ENCODE results near the gene GNL2.

GNL2 gene

DNA sequence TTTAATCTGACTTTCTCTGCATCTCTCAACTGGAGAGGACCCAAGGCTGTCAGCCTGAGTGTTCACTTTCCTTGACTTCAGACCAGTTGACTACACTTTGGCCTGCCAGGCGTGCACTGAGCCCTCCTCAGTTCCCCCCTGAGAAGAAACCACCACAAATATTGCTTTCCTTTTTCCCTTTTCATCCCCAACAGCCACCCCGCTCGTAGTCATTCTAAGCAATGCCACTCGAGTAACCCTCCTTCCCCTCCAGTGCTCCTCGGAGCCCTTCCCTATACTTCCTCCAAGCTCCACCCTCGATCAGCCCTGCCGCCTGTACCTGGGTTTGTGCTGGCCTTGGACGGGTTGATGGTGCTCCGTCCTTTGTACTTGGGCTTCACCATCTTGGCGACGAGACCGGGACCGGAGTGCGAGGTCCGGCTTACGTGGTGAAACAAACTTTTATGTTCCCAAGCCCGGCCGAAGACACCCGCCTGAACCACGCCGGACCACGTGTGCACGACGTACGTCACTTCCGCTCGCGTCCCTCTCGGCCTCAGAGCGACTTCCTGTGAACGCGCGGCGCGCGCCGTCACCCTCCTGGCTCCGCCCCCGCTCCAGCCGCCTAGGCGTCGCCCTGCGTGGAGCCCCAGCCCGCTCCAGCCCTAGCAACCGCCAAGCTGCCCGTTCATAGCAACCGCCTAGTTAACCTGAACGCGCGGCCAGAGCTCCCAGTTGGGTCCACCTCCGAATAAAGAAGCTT is at the start of gene GNL2:
TSS of gene GNL2 (minus strand) at position 498 of the 742 bp plus-strand sequence. CDS start at position 383, 115 bp downstream.
- DNase-seq (ENCODE audit: low read depth), result peak; percentile 90

DNA sequence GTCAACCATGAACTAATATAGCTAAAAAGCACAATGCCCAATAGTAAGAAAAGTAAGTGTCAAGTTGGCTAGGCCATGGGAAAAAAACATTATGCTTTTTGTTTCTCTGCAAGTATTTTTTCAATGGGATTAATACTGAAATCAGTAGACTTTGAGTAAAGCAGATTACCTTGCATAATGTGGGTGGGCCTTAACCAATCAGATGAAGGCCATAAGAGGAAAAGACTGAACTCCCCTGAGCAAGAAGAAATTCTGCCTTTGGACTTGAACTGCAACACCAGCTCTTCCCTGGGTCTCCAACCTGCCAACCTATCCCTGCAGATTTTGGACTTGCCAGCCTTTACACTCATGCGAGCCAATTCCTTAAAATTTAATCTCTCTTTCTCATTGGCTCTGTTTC is 45.3 kb upstream of the GNL2 start:
- DNase-seq (ENCODE audit: low read depth), result no peak

DNA sequence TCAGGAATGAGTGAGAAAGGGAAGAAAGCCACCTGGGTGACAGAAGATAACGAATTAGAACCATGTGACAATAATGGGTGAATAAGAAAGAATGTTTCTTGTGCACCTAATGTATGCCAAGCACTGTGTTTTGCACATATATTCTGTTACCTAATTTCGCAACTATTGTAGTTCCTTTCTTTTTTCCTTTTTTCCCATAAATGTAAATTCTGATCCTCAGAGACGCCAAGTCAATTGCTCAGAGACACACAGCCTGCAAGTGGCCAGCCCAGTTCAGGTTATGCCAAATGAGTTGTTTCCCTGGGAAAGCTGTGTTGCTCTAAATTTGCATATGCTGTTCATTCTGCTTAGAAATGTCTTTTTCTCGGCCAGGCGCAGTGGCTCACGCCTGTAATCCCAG is 40.7 kb upstream of the GNL2 start:
- no peak for DNase-seq (ENCODE audit: low read depth)

DNA sequence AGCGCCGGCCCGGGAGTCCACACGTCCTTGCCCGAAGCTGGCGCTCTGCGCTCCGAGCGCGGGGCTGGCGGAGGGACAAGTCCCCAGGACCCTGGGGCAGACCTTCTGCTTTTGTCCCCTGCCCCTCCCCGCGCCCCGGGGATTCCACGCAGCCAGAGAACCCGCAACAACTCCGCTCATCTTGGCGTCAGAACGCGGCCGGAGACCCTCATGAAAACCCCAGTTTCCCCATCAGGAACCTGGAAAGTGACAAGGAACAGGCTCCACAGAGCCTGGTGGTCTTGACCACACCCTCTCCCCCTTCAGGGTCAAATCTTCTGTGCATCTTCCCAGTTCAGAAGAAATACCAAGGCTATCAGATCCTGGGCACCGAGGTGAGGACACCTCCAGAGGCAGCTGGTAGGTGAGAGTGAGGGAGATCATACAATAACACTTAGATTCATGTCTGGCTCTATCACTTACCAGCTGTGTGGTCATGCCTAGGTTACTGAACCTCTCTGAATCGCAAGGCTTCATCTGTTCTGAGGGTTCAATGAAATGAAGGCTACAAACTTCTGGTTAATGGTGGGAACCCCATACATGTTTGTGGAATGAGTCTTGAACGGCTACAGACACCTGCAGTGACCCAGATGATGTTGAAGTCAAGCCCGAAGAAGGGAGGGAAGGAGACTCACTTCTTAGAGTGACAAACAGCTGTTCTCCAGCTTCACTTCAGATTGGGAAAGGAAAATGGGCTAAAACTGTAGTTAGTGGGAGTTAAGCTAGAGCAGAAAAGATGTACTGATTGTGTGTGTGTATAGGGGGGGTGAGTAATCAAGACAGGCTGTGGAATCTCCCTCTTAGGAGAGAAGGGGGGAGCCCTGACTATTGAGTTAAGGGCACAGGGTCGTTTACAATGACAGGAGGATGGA is 39.5 kb upstream of the GNL2 start:
- no peak for DNase-seq (ENCODE audit: low read depth)

DNA sequence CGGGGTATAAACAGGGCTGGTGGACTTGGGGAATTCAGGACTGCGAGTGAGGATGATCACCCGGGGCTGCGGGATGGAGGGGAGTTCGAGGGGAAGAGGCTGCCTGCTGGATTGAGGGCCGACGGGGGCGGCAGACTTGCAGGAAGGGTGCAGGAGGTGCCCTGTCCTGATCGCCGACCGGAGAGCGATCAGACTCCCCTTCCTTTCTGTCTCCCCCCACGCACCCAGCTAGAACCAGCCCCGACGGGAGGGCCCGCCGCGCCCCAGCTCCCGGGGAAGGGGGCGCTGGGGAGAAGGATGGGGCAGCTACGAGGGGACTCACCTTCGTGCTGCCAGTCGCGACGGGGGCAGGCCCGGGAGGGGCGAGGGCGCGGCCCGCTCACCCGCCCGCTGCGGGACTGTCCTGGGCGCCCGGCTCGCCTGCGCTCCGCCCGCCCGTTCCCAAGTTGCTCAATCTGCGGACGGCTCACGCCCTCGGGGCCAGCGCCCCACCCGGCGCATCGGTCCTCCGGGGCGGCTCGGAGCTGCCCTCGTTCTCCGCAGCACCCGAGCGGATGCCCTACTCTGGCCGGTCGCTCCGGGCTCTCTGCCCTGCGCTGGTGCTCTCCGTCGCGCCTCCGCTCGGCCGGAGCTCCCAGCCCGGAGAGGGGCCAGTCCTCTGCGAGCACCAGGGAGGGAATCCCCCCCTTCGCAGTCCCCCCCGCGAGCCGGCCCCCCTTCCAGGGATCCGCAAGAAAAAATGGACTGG is 38.7 kb upstream of the GNL2 start, which contains the start of gene RSPO1:
TSS of gene RSPO1 (minus strand) at position 649 of the 748 bp plus-strand sequence. CDS start 5,231 bp downstream, outside the sequence.
- DNase-seq (ENCODE audit: low read depth), result no peak

DNA sequence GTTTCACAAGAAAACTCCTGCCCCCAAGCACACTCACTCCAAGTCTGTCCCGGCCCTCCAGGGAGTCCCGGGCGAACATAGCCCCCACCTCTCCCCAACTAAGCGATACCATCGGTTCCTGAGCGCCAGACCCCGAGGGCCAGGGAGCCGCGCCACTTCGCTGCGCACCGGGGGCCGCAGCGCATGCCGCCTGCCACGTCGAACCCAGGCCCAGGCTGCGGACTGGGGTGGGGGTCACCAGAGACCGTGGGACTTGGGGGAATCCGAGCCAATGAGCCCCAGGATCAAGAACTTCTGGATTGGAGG is 38.2 kb upstream of the GNL2 start:
- DNase-seq (ENCODE audit: low read depth), result no peak

DNA sequence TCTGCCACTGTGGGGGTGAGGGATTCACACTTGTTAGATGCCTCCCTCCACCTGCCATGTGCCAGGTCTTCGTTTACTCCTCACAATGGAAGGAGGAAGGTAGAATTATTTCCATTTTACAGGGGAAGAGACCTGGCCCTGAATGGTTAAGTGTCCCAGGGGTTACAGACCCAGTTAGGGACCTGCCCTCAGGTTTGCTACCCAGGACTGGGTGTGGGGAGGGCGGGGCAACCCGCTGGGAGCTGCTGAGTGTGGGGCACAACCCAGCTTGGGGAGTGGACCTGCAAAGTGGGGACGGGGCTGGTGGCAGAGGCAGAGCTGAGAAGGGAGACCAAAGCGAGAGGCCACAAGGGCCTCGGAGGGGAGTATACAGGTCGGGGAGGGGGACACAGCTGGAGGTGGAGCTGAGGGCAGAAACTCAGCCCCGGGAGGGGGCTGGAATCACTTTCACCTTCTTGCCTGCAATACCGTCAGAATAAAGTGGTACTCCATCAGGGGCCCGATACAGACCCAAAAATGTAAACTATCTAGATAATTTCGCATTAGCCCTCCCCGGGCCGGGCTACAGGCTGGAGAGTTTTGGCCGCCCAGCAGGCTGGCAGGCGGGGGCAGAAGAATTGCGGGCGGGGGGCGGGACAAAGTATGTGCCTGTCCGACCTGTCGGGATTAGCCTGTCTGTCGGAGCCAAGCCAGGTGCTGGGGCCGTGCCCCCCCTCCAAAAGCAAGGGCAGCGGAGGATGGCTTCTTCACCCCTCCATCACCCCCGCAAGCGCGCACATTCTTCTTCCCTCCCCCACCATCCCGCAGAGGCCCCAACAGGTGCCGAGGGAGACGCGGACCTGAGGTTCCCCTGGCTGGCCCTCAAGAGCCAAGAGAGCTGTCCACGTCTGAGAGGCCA is 37.6 kb upstream of the GNL2 start:
- DNase-seq (ENCODE audit: low read depth), result no peak

DNA sequence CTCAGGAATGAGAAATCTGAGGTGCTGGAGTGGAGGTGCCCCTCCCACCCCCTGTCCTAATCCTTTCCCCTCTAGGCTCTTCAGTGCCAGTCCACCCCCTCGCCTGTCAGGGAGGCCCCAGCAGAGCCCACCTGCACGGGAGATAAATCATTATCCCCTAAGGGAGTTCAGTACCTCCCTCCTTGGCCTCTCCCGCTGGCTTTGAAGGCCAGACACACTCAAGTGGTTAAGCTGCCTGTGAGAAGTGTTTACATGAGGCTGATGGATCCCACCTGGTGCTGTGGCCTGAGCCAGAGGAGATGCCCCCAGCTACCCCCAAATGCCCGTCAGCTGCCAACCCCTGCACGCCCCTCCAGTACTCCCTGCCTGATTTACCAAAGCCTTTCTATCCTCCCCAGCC is 35.3 kb upstream of the GNL2 start:
- no peak for DNase-seq (ENCODE audit: low read depth)

DNA sequence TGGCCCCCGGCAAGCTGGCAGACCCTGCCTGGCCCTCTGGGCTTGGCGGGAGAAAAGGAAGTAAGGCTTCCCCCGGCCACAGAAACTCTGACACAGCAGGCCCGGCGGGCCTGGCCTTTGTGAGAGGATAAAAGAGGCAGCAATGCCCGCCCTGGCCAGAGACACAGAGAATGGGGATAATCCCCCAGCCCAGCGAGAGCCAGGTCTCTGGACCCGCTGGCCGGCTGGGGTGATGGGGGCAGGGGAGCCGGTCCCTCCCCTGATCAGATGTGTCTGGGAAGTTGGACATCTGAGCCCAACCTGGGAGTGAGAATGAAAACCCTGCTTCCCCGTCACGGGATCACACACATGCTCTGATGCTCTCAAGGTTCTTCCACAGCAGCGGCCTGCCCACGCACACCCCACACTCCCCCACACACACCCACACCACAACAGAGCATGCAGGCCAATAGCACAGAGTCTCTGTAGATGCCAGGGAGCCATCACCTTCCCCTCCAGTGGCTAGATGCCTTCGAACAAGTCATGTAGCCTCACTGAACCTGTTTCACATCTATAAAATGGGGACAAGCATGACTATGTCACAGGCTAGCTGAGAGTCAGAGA is 34.8 kb upstream of the GNL2 start:
- DNase-seq (ENCODE audit: low read depth), result no peak

DNA sequence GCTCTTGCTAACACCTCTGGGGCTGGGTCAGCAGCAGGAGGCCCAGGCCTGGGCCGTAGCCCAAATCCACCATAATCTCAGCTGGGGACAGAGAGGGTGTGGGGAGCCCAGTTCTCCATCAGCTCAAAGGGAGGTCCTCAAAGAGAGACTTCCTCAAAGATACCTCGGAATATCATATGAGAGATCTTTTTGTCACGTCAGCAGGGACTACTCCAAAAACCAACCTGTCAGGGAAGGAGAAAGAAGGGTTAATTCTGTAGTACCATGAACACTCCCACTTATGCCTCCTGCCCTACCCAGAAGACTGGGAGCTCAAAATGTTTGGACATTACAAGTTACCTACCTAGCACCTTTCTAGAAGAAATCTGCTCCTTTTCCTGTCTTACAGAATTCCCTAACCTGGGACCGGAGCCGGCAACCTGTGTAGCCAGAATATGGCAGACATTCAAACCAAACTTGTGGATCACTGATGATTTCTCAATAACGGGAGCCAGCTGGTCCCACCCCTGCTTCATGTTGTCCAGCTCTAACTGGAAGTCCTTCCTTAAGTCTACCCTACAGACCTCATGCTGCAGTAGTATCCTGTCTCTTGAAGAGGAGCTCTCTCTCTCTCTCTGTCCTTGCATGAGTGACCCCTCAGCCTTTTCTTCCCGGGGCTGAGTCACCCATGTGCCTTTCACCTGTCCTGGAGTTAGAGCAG is 34.1 kb upstream of the GNL2 start:
- DNase-seq (ENCODE audit: low read depth), result no peak

DNA sequence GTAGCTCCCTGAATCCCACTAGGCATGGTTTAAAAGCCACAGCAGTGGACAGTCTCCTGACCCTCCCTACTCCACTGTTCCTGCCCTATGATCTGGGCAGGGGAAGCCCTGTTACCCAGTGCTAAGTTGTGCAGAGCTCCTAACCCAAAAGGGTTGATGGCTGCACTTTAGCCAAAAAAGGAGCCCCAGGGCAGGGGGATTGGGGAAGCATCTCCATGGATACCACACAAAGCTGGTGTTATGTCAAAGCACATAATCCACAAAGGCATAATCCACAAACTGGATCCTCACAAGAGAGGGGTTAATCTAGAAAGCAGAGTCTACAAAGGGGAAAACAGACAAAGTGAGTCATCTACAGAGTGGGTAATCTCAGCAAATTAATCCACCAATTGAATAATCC is 33.3 kb upstream of the GNL2 start:
- no peak for DNase-seq (ENCODE audit: low read depth)

DNA sequence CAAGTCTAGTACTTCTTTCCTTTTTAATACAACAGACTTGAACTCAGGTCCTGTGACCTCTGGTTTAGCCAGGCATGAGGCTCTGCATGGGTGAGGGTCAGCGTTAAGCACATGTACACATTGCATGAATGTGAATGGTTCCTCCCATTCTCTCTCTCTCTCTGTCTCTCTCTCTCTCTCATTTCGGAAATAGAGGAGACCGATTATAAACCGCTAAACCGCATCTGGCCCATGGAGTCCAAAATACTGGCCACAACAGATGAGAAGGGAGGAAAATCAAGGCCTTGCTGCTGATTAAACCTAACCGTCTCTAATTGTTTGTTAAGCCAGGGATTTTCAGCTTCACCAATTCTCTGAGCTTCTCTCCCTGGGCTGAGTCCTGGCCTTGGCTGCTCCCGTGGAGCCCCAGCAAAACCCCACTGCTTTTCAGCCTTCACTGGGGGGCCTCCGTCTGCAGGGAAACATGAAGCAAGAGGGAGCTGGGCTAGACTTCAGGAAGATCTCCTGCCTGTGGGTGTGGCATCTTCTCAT is 32.4 kb upstream of the GNL2 start:
- no peak for DNase-seq (ENCODE audit: low read depth)

DNA sequence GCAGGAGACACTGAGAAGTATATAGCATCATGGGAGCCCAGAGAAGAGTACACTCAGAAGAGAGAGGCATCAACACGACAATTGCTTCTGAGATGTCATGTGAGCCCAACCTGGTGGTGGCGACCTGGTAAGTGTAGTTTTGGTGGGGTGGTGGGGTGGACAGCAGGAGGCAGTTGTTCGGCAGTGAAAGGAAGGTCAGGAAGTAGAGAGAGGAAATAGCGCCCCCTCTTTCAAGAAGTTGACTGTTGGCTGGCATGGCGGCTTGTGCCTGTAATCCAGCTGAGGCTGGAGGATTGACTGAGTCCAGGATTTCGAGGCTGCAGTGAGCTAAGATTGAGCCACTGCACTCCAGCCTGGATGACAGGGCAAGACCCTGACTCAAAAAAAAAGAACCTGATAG is 26.4 kb upstream of the GNL2 start:
- no peak for DNase-seq (ENCODE audit: low read depth)

DNA sequence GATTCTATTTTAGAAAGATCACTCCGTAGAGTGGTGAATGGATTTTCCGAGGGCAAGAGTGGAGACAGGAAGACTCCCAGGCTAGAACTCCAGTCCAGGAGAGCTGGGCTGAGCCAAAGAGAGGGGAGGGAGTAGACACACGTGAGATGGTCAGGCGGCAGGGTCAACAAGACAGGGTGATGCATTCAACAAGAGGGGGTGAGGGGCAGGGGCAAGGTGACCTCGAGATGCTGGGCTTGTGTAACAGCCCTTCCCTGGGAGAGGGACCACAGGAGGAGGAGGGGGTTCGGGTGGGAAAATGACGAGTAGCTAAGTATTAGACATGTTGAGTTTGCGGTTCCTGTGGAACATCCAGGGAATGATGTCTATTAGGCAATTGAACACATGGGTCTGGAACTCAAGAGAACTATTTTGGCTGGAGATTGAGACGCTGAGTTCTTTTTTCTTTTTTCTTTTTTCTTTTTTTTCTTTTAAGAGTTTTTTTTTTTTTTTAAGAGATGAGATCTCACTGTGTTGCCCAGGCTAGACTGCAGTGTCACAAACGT is 25.7 kb upstream of the GNL2 start:
- no peak for DNase-seq (ENCODE audit: low read depth)

DNA sequence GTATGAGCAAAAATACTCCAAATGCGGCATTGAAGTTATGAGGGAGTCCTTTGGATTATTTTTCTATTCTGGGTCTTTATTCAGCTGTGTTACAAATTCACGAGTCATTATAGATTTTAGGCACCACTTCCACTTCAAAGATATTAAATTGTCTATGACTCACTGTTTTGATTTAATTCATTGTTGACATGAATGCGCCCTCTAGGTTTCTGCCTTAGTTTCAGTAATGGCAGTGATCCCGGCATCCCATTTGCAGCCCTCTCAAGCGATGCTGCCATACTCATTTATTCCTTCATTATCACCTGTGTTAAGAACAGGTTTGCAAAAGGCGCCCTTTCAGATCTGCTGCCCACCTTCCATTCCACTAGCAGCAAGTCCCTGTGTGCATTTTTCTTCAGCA is 25.0 kb upstream of the GNL2 start:
- no peak for DNase-seq (ENCODE audit: low read depth)

DNA sequence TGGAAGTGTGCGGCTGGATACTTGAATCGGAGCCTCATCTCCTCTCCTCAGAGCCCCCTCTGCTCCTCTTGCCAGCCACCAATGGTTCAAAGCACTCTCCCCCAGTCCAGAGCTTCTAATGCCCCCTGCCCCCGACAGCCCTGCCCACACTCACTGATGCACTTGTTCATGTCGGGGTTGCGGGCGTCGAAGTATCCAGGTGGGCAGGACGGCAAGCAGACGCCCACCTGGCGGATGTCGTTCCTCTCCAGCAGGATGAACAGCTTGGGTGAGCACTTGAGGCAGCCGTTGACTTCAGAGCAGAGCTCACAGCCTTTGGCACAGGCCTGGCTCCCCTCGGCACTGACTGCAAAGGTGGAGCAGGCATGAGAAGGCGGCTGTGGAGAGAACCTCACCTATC is 20.6 kb upstream of the GNL2 start:
- no peak for DNase-seq (ENCODE audit: low read depth)

DNA sequence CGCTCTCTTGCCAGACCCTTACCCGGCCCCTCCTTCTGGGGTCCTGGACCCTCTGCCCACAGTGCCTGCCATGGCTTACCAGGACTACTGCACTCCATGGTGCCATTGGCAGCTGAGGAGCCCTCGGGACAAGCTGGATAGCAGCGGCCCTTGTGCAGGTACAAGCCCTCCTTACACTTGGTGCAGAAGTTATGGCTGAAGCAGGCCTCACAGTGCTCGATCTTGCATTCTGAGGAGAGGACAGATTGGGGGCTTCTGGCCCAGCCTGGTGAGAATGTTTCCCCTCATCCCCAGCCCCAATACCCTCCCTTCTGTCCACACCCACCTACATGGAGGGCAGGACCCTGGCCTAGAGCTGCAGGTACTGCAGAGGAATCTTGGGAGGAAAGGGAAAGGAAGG is 18.4 kb upstream of the GNL2 start:
- DNase-seq (ENCODE audit: low read depth), result no peak

DNA sequence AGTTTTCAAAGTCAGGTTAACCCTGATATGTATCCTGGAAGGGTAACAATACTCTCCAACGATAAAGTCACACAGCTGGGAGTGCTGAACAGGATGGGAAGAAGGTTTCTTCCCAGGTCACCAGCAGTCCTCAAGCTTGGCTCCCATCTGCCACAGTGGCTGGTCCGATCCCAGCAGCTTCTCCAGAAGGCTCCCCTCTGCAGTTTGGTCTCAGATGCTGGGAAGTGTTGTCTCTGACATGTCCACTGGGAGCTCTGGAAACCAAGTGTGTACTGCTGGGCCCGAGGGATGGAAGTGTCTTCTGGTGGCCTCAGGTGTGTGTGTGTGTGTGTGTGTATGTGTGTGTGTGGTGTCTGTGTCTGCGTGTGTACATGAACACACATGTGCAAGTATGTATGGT is 16.4 kb upstream of the GNL2 start:
- no peak for DNase-seq (ENCODE audit: low read depth)

DNA sequence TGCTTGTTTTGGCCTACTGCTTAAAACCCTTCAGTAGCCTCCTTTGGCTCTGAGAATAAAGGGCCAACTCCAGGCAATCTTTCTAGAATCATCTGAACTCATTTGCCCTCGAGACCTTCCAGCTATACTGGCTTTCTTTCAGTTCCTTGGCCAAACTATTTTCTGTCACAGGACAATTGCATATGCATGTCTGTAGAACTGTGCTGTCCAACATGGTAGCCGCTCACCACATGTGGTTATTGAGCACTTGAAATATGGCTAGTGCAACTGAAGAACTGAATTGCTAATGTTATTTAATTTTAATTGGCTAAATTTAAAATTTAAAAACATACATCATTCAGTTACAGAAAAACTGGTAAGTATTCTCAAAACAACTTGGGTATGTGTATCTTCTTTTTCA is 14.3 kb upstream of the GNL2 start:
- no peak for DNase-seq (ENCODE audit: low read depth)

DNA sequence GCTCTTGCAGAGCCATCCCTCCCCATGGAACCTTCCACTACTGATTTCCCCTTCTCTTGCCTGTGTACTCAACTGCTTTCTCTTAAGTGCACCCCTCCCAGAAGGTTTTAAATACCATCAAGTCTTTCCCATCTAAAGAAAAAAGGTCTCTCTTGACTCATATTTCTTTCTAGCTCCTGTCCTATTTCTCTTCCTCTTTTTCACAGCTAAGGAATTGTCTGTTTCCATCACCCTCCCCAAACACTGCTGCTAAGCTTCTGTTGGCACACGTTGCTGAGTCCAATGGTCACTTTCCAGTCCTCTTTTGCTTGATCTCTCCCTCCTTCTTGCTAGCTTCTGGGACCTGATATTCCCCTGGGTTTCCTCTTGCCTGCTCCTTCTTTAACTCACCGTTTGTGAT is 13.3 kb upstream of the GNL2 start:
- no peak for DNase-seq (ENCODE audit: low read depth)
